Tibial artery (tissue), 4 donors: ENCODE measurements around the gene TTLL11.
A peak's percentile ranks its signal among the peaks of the same experiment; 100 is the strongest.

ENCODE experiments used
- DNase-seq, 2 donors: peaks; one replicate each; pipeline ENCODE4 v3.0.0-alpha.2; 2019
- H3K27ac ChIP-seq, 2 donors: fragments of 200-600 bp; sonication (generic) in 1 of 2; 1 replicate in 1 of 2; 2 replicates in 1 of 2; pipeline ENCODE4 v1.5.1; 2018 to 2019; ENCODE audit warnings: mild to moderate bottlenecking in 1 of 2
- H3K27me3 ChIP-seq, 2 donors: fragments of 200-600 bp; sonication (generic) in 1 of 2; one replicate each; pipeline versions ENCODE4 v1.5.1 to v1.6.0; 2016 to 2019
- H3K36me3 ChIP-seq, 3 donors: fragments of 200-600 bp; sonication (generic) in 2 of 3; one replicate each; pipeline ENCODE4 v1.5.1; 2016 to 2019; ENCODE audit warnings: mild to moderate bottlenecking in 2 of 3
- H3K4me1 ChIP-seq, 4 donors: fragments of 200-600 bp; sonication (generic) in 2 of 4; 1 replicate in 3 of 4; 2 replicates in 1 of 4; pipeline ENCODE4 v1.5.1; 2016 to 2019
- H3K4me3 ChIP-seq, 2 donors: fragments of 200-600 bp; sonication (generic) in 1 of 2; 1 replicate in 1 of 2; 2 replicates in 1 of 2; pipeline ENCODE4 v1.5.1; 2018 to 2019; ENCODE audit warnings: mild to moderate bottlenecking in 2 of 2
- H3K9me3 ChIP-seq, 3 donors: fragments of 200-600 bp; sonication (generic) in 1 of 3; one replicate each; pipeline ENCODE4 v1.5.1; 2016 to 2019
- intact Hi-C: fragments of 100-400 bp; cut with DNase I; formaldehyde crosslinking; loops from one replicate; pipeline ENCODE4 v1.15.0; 2023; ENCODE audit warnings: low total_unique reads
- TF ChIP-seq, protein P1 (sequence below), 2 experiments: fragments of 200-600 bp in 1 of 2; fragments of 450-650 bp in 1 of 2; IDR thresholded peaks; one replicate each; pipeline ENCODE4 v1.5.1; 2017 to 2019; ENCODE audit warnings: antibody characterized with exemption in 2 of 2, mild to moderate bottlenecking in 1 of 2, moderate library complexity in 1 of 2

TTLL11 gene

DNA sequence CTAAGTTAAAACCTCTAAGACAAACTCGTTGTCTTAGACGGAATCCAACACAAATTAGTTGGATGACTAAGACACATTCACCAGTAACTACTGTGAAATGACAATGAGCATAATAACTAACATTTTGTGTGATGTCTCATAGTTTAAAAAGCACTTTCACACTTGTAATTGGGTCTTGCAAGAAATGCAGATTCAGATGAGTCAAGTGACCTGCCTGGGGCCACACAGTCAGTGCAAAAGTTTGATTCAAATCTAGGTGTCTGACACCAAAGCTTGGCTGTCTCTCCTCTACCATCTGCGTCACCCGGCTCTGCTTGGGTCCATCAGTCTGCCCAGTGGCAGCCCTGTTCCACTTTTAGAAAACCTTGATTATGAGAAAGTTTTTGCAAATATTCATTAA lies 143.7 kb downstream of the TTLL11 start:
- H3K9me3 ChIP-seq = no peaks in the 10 kb centered on the region
- DNase-seq = no peak
- H3K4me1 ChIP-seq = peaks cover 0 to 17% (median 0%) of the 10 kb centered on the region in 4 donors
- H3K27me3 ChIP-seq = no peaks in the 10 kb centered on the region
- intact Hi-C loops = no loop called here
- H3K4me3 ChIP-seq = no peak overlapping the region
- no peaks in the 10 kb centered on the region for H3K36me3 ChIP-seq
- TF ChIP-seq, protein P1, sequence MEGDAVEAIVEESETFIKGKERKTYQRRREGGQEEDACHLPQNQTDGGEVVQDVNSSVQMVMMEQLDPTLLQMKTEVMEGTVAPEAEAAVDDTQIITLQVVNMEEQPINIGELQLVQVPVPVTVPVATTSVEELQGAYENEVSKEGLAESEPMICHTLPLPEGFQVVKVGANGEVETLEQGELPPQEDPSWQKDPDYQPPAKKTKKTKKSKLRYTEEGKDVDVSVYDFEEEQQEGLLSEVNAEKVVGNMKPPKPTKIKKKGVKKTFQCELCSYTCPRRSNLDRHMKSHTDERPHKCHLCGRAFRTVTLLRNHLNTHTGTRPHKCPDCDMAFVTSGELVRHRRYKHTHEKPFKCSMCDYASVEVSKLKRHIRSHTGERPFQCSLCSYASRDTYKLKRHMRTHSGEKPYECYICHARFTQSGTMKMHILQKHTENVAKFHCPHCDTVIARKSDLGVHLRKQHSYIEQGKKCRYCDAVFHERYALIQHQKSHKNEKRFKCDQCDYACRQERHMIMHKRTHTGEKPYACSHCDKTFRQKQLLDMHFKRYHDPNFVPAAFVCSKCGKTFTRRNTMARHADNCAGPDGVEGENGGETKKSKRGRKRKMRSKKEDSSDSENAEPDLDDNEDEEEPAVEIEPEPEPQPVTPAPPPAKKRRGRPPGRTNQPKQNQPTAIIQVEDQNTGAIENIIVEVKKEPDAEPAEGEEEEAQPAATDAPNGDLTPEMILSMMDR (IDR thresholded peaks at IDR 0.05) = no peak
- H3K27ac ChIP-seq = no peak overlapping the region

DNA sequence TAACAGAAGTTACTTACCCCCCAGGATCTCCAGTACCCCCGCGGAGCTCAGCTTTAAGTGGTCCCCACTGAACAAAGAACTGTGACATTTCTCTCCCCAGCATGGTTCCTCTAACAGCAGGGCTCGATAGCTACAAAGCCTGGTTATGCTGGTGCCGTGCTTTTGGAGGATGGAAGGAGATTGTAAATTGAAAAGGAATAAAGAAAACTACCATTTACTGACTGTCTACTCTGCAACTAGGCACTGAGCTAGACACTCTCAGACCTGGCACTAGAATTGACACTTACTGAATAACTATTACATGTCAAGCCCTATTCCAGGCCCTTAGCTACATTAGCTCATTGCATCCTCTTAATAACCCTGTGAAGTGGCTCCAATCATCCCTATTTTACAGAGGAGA lies 145.3 kb downstream of the TTLL11 start:
- Histone ChIP-seq H3K36me3 (no peaks in the 10 kb centered on the region), H3K27me3 (no peaks in the 10 kb centered on the region), H3K27ac (no peak overlapping the region), H3K4me3 (no peak overlapping the region), H3K4me1 (peaks cover 0 to 22% (median 0%) of the 10 kb centered on the region in 4 donors), H3K9me3 (no peaks in the 10 kb centered on the region)
- no peak for DNase-seq
- TF ChIP-seq, protein P1 (IDR thresholded peaks at IDR 0.05) = no peak
- intact Hi-C loops = no loop called here

DNA sequence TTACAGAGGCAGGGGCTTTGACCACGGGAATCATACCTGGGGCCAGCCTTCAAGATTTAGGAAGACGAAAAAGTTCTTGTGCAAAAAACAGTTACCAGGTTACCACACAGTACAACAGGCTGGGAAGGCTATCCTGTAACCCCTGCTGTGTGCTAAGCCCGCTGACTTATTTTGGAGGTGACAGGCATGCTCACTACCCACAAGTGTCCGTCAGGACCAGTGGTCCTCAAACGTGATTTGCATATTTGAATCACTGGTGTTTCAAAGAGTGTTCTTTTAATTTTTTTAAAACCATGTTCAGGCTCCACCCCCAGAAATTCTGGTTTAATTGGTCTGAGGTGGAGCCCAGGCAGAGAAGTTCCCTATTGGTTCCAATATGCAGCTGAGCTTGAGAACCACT lies 146.6 kb downstream of the TTLL11 start:
- Histone ChIP-seq H3K4me1 (peaks cover 0 to 22% (median 0%) of the 10 kb centered on the region in 4 donors), H3K27me3 (no peaks in the 10 kb centered on the region), H3K9me3 (no peaks in the 10 kb centered on the region), H3K4me3 (no peak overlapping the region), H3K36me3 (no peaks in the 10 kb centered on the region), H3K27ac (no peak overlapping the region)
- DNase-seq = no peak
- TF ChIP-seq, protein P1 (IDR thresholded peaks at IDR 0.05) = no peak
- intact Hi-C loops = no loop called here

DNA sequence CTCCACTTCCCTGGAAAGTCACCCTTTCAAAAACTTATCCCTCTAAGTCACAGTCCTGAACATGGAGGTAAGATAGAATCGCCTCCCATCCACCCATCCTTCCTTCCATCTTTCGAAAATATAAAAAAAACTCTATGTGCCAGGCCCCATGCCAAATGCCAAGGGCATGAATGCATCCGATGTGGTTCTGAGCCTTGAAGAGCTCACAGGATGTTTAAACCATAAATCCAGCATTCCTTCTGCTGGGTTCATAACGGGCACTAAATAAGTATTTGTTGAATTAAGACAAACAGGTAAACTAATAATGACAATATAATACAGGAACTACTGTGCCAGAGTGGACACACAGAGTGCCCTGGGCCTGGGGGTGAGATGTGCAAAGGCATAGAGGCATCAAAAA lies 147.3 kb downstream of the TTLL11 start:
- H3K4me3 ChIP-seq = no peak overlapping the region
- H3K27ac ChIP-seq = peak overlapping the region in 1 of 2 donors; percentile 13
- H3K4me1 ChIP-seq = peaks cover 0 to 22% (median 0%) of the 10 kb centered on the region in 4 donors
- DNase-seq = no peak
- intact Hi-C loops = no loop called here
- no peaks in the 10 kb centered on the region for H3K27me3 ChIP-seq
- TF ChIP-seq, protein P1 (IDR thresholded peaks at IDR 0.05) = no peak
- no peaks in the 10 kb centered on the region for H3K9me3 ChIP-seq
- H3K36me3 ChIP-seq = no peaks in the 10 kb centered on the region

DNA sequence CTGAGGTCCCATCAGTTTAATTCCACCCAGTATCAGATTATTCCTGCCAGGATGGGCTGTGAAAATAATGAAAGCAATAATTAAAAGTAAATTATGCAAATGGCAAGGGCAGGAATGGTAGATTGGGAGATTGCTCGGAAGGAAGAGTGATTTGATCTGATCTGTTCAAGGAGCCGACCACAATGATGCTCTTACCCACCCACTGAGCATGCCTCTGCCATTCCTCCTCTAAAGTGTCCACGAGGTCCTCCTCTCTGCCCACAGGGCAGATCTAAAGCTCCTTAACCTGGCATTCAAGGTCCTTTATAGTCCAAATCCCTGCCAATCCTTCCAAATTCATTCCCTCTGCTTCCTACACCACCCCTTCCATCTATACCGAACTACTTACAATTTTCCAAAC lies 147.8 kb downstream of the TTLL11 start:
- Histone ChIP-seq H3K4me3 (no peak overlapping the region), H3K36me3 (no peaks in the 10 kb centered on the region), H3K4me1 (peaks cover 0 to 22% (median 0%) of the 10 kb centered on the region in 4 donors), H3K27ac (peak overlapping the region in 1 of 2 donors; percentile 5), H3K27me3 (no peaks in the 10 kb centered on the region), H3K9me3 (no peaks in the 10 kb centered on the region)
- TF ChIP-seq, protein P1 (IDR thresholded peaks at IDR 0.05) = no peak
- no peak for DNase-seq
- intact Hi-C loops = no loop called here

DNA sequence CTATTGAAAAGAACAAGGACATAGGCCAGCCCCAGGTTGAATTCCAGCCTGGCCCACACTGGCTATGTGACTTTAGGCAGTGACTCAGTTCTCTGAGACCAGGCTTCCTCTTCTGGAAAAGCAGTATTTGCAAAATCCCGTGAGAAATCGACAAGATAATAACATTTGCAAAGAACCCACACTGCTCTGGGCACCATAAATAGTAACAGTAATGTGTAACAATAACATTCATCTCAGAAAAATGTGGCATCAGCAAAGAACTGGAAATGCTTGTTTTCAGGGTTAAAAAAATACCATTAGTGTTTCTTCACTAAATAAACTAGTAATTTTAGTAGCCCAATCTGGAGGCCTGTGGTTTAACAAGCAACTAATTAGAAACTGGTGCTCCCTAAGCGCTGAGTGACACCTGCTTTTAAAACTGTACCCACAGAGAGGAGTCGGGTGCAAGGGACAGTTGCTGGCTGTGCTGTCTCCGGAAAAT lies 148.4 kb downstream of the TTLL11 start:
- TF ChIP-seq, protein P1 (IDR thresholded peaks at IDR 0.05) = no peak
- intact Hi-C loops = no loop called here
- no peaks in the 10 kb centered on the region for H3K36me3 ChIP-seq
- no peaks in the 10 kb centered on the region for H3K27me3 ChIP-seq
- no peak overlapping the region for H3K4me3 ChIP-seq
- H3K27ac ChIP-seq = peak overlapping the region in 1 of 2 donors; percentile 5
- H3K4me1 ChIP-seq = peaks cover 0 to 22% (median 0%) of the 10 kb centered on the region in 4 donors
- H3K9me3 ChIP-seq = no peaks in the 10 kb centered on the region
- no peak for DNase-seq
